Suprapubic skin (tissue), 3 donors: Measurements from ENCODE around the gene CDRT15.

Experiments
- CTCF ChIP-seq, 2 donors: fragments of 200-600 bp in 1 of 2; fragments of 450-650 bp in 1 of 2; sonication (generic) in 1 of 2; IDR thresholded peaks; one replicate each; pipeline ENCODE4 v1.5.1; 2016 to 2019; ENCODE audit warnings: antibody characterized with exemption in 2 of 2, mild to moderate bottlenecking in 1 of 2, moderate library complexity in 1 of 2
- POLR2A ChIP-seq, 2 donors: fragments of 450-650 bp; IDR thresholded peaks; one replicate each; pipeline ENCODE4 v1.6.1; 2017; ENCODE audit warnings: antibody characterized with exemption in 2 of 2, mild to moderate bottlenecking in 2 of 2, moderate library complexity in 2 of 2

GRCh38 chr17:14261406-14261805, 24.7 kb upstream of the CDRT15 start:
- TF ChIP-seq CTCF (IDR thresholded peaks at IDR 0.05) (no peak), POLR2A (IDR thresholded peaks at IDR 0.05) (no peak)
